Activated gamma-delta T cell (primary cell): Measurements from ENCODE around the gene KLF13.

Experiments
- DNase-seq: peaks from one replicate; lab custom pipeline; 2025; lab: John Stamatoyannopoulos, UW

Gene KLF13

GRCh38 chr15:31317017-31317416 lies 9.6 kb upstream of the KLF13 start:
- no peak for DNase-seq

- no peak for DNase-seq
Measured at GRCh38 chr15:31317421-31318327, 9.0 kb upstream of the KLF13 start.

GRCh38 chr15:31318429-31318828 lies 8.2 kb upstream of the KLF13 start:
- no peak for DNase-seq

- DNase-seq: no peak
Measured at GRCh38 chr15:31320022-31320421, 6.6 kb upstream of the KLF13 start.

- DNase-seq: no peak
Measured at GRCh38 chr15:31321418-31321817, 5.2 kb upstream of the KLF13 start.

GRCh38 chr15:31322504-31322903 lies 4.1 kb upstream of the KLF13 start:
- no peak for DNase-seq

GRCh38 chr15:31323627-31324026 lies 3.0 kb upstream of the KLF13 start:
- DNase-seq: no peak

GRCh38 chr15:31324186-31324585 lies 2.4 kb upstream of the KLF13 start:
- no peak for DNase-seq

- no peak for DNase-seq
Measured at GRCh38 chr15:31324806-31325594, 1.6 kb upstream of the KLF13 start.

- peak; percentile 62 for DNase-seq
Measured at GRCh38 chr15:31325595-31326155, 960 bp upstream of the KLF13 start.

- DNase-seq: peak; percentile 84
Measured at GRCh38 chr15:31326875-31327668, 437 bp downstream of the KLF13 start.

- DNase-seq: peak; percentile 81
Measured at GRCh38 chr15:31327669-31328427, 1.2 kb downstream of the KLF13 start.

GRCh38 chr15:31328428-31328968 lies 1.9 kb downstream of the KLF13 start:
- DNase-seq: peak; percentile 64

GRCh38 chr15:31328969-31329639 lies 2.5 kb downstream of the KLF13 start:
- DNase-seq: peak; percentile 21

- no peak for DNase-seq
Measured at GRCh38 chr15:31329640-31330010, 3.0 kb downstream of the KLF13 start.

- no peak for DNase-seq
Measured at GRCh38 chr15:31330111-31330785, 3.6 kb downstream of the KLF13 start.

GRCh38 chr15:31330836-31331235 lies 4.2 kb downstream of the KLF13 start:
- DNase-seq: no peak

- DNase-seq: no peak
Measured at GRCh38 chr15:31331389-31331788, 4.8 kb downstream of the KLF13 start.

GRCh38 chr15:31332020-31332680 lies 5.5 kb downstream of the KLF13 start:
- DNase-seq: no peak
